Activated naive CD8-positive, alpha-beta T cell treated with anti-CD3 and anti-CD28 coated beads for 36 hours (primary cell): ENCODE results near the gene EGFLAM. TPM values are rescaled to one million over a fixed set of nuclear protein-coding genes. Genes with fewer than 3 reads are reported as not detected.

ENCODE experiments used
- DNase-seq: peaks from one replicate; pipeline ENCODE4 v3.0.0; 2021
- H3K27ac Mint-ChIP-seq: one replicate; pipeline ENCODE4 v1.8.0; 2022; ENCODE audit warnings: mild to moderate bottlenecking, moderate library complexity, mixed read lengths
- H3K27me3 Mint-ChIP-seq: one replicate; pipeline ENCODE4 v1.8.0; 2022; ENCODE audit warnings: mild to moderate bottlenecking, mixed read lengths
- H3K36me3 Mint-ChIP-seq: one replicate; pipeline ENCODE4 v1.8.0; 2021; ENCODE audit warnings: mild to moderate bottlenecking, mixed read lengths
- H3K4me1 Mint-ChIP-seq: one replicate; pipeline ENCODE4 v1.8.0; 2021; ENCODE audit warnings: mixed read lengths
- H3K4me3 Mint-ChIP-seq: one replicate; pipeline ENCODE4 v1.8.0; 2022; ENCODE audit warnings: mild to moderate bottlenecking, moderate library complexity, mixed read lengths
- H3K9me3 Mint-ChIP-seq: one replicate; pipeline ENCODE4 v1.8.0; 2022; ENCODE audit warnings: mixed read lengths
- total RNA-seq, 2 experiments: library from RNA; stranded (reverse); gene quantifications; one replicate each; pipeline ENCODE4 v1.2.3, GENCODE V29; 2021

EGFLAM gene
- total RNA-seq, 2 experiments from 2014 or later, result not detected

GRCh38 chr5:38494175-38494574 is 235.8 kb downstream of the EGFLAM start:
- H3K4me1 Mint-ChIP-seq, result no peaks in the 10 kb centered on the region
- DNase-seq, result no peak
- no peak overlapping the region for H3K4me3 Mint-ChIP-seq
- peaks cover 31% of the 10 kb centered on the region for H3K27me3 Mint-ChIP-seq
- no peaks in the 10 kb centered on the region for H3K36me3 Mint-ChIP-seq
- no peak overlapping the region for H3K27ac Mint-ChIP-seq
- no peaks in the 10 kb centered on the region for H3K9me3 Mint-ChIP-seq

- H3K4me1 Mint-ChIP-seq, result no peaks in the 10 kb centered on the region
- no peaks in the 10 kb centered on the region for H3K9me3 Mint-ChIP-seq
- H3K4me3 Mint-ChIP-seq, result no peak overlapping the region
- DNase-seq, result no peak
- peaks cover 34% of the 10 kb centered on the region for H3K27me3 Mint-ChIP-seq
- no peaks in the 10 kb centered on the region for H3K36me3 Mint-ChIP-seq
- H3K27ac Mint-ChIP-seq, result no peak overlapping the region
Measured at GRCh38 chr5:38494763-38495162, 236.4 kb downstream of the EGFLAM start.

DNA sequence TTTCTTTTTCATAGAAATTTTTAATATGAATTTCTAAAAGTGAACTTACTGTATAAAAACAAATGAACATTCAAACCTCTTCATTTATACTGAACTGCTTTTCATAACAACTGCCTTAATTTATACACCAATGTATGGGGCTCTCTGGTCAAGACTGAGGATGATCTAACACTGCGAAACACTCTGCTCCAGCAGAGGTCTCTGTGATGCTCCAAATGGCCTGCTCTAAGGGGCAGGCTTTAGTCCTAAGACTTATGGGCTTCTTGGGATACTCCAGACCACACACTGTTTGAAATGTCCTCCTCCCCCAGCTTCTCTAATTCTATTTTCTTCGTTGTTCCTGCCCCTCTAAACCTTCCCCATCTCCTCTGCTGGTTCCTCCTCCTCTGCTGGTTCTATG is 239.6 kb downstream of the EGFLAM start:
- H3K36me3 Mint-ChIP-seq, result no peaks in the 10 kb centered on the region
- H3K4me1 Mint-ChIP-seq, result no peaks in the 10 kb centered on the region
- no peaks in the 10 kb centered on the region for H3K9me3 Mint-ChIP-seq
- no peak overlapping the region for H3K4me3 Mint-ChIP-seq
- no peak overlapping the region for H3K27ac Mint-ChIP-seq
- H3K27me3 Mint-ChIP-seq, result peaks cover 24% of the 10 kb centered on the region
- no peak for DNase-seq

- no peak for DNase-seq
- Mint-ChIP-seq H3K27me3 (peaks cover 15% of the 10 kb centered on the region), H3K27ac (no peak overlapping the region), H3K36me3 (no peaks in the 10 kb centered on the region), H3K9me3 (no peaks in the 10 kb centered on the region), H3K4me3 (no peak overlapping the region), H3K4me1 (no peaks in the 10 kb centered on the region)
Measured at GRCh38 chr5:38500573-38501260, 242.4 kb downstream of the EGFLAM start.

DNA sequence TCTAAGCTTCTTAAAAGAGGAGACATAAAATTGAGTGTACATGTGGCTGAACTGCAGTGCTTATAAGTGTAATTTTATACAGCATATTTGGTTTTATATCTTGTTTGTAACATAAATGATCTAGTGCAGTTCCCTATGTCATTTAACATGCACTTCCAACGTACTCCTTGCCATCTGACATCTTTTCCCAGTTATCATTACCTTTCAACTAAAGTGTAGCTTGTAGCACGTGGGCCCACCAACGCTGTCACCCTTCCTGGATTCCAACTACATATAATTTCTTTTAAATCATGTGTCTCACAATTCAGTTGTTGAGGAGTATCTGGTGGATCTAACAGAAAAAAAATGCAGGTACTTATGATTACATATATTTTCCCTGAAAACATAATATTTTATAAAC is 247.9 kb downstream of the EGFLAM start:
- no peaks in the 10 kb centered on the region for H3K36me3 Mint-ChIP-seq
- no peaks in the 10 kb centered on the region for H3K4me1 Mint-ChIP-seq
- H3K9me3 Mint-ChIP-seq, result no peaks in the 10 kb centered on the region
- no peak for DNase-seq
- no peak overlapping the region for H3K4me3 Mint-ChIP-seq
- no peak overlapping the region for H3K27ac Mint-ChIP-seq
- H3K27me3 Mint-ChIP-seq, result peaks cover 17% of the 10 kb centered on the region

- peaks cover 27% of the 10 kb centered on the region for H3K27me3 Mint-ChIP-seq
- no peaks in the 10 kb centered on the region for H3K4me1 Mint-ChIP-seq
- no peak overlapping the region for H3K4me3 Mint-ChIP-seq
- H3K9me3 Mint-ChIP-seq, result no peaks in the 10 kb centered on the region
- no peak overlapping the region for H3K27ac Mint-ChIP-seq
- DNase-seq, result no peak
- no peaks in the 10 kb centered on the region for H3K36me3 Mint-ChIP-seq
Measured at GRCh38 chr5:38509185-38509584, 250.8 kb downstream of the EGFLAM start.
